Prostate gland (tissue), 2 donors: ENCODE measurements around the gene SH2B3. TPM values are rescaled to one million over a fixed set of nuclear protein-coding genes. Genes with fewer than 3 reads are reported as not detected.

Experiments used
- DNase-seq: peaks from one replicate; pipeline ENCODE4 v3.0.0-alpha.2; 2019; ENCODE audit warnings: low spot score
- H3K27ac ChIP-seq, 2 donors: fragments of 200-600 bp; sonication (generic); 2 replicates each; pipeline ENCODE4 v1.5.1; 2017 to 2019
- H3K27me3 ChIP-seq: fragments of 200-600 bp; sonication (generic); replicated peaks from 2 replicates; pipeline ENCODE4 v1.5.1; 2019; ENCODE audit not compliant: insufficient read depth
- H3K36me3 ChIP-seq, 2 donors: fragments of 200-600 bp; sonication (generic); 1 replicate in 1 of 2; 2 replicates in 1 of 2; pipeline versions ENCODE4 v1.5.1 to v1.8.1; 2017 to 2019
- H3K4me1 ChIP-seq: fragments of 200-600 bp; sonication (generic); replicated peaks from 2 replicates; pipeline ENCODE4 v1.5.1; 2019
- H3K4me3 ChIP-seq, 2 donors: fragments of 200-600 bp; sonication (generic); 2 replicates each; pipeline ENCODE4 v1.5.1; 2017 to 2019
- H3K9me3 ChIP-seq: fragments of 200-600 bp; sonication (generic); 2 replicates; pipeline ENCODE4 v1.5.1; 2017
- POLR2A ChIP-seq: fragments of 450-650 bp; IDR thresholded peaks from one replicate; pipeline ENCODE4 v1.6.1; 2016; ENCODE audit warnings: antibody characterized with exemption, mild to moderate bottlenecking
- POLR2AphosphoS5 ChIP-seq: sonication (generic); formaldehyde crosslinking; IDR thresholded peaks from one replicate; pipeline ENCODE4 v1.6.1; 2017; ENCODE audit warnings: antibody characterized with exemption
- WGBS: methylation state at CpG from one replicate; pipeline ENCODE4 v1.1.5; 2018; 5-methylcytosine and 5-hydroxymethylcytosine counted together
- intact Hi-C: fragments of 100-400 bp; cut with DNase I; formaldehyde crosslinking; loops from one replicate; pipeline ENCODE4 v1.14.2; 2022
- total RNA-seq, 2 donors: library from RNA; depleted of rRNA; stranded (reverse); fragments of >200 nt; gene quantifications; one replicate each; pipeline ENCODE4 v1.1.0, GENCODE V29; 2016
- TF ChIP-seq, protein P1 (sequence below), 4 experiments: fragments of 200-600 bp in 2 of 4; fragments of 450-650 bp in 2 of 4; sonication (generic) in 2 of 4; IDR thresholded peaks; 1 replicate in 3 of 4; 2 replicates in 1 of 4; pipeline ENCODE4 v1.5.1; 2016 to 2019; ENCODE audit warnings: antibody characterized with exemption in 4 of 4, mild to moderate bottlenecking in 2 of 4, moderate library complexity in 2 of 4

The SH2B3 gene
- total RNA-seq, 2 donors from 2014 or later: 13.3 to 34.8 TPM

DNA sequence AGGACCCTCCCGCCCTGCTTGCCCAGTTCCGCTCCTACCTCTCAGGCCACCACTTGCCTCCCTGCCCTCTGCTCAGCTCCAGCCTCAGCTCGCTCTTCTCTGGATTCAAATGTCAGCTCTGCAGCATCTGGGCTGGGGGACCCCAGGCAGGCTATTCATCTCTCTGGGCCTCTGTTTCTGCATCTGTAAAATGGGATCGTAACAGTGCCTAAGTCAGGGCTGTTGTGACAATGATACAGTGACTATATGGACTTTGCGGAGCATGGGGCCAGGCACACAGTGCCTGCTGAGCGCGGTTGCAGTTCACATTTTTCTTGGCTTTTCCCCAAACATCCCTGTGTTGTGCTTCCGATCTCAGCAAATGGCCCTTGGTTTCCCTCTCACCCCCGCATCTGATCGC lies 39.6 kb upstream of the SH2B3 start:
- Histone ChIP-seq H3K27ac (no peak overlapping the region), H3K4me3 (no peak overlapping the region), H3K9me3 (no peaks in the 10 kb centered on the region), H3K27me3 (no peaks in the 10 kb centered on the region), H3K4me1 (no peaks in the 10 kb centered on the region), H3K36me3 (no peaks in the 10 kb centered on the region)
- no peak for DNase-seq
- intact Hi-C loops: no loop called here
- 94% methylated on average over 10 of the region's 10 CpGs for WGBS
- TF ChIP-seq, protein P1, sequence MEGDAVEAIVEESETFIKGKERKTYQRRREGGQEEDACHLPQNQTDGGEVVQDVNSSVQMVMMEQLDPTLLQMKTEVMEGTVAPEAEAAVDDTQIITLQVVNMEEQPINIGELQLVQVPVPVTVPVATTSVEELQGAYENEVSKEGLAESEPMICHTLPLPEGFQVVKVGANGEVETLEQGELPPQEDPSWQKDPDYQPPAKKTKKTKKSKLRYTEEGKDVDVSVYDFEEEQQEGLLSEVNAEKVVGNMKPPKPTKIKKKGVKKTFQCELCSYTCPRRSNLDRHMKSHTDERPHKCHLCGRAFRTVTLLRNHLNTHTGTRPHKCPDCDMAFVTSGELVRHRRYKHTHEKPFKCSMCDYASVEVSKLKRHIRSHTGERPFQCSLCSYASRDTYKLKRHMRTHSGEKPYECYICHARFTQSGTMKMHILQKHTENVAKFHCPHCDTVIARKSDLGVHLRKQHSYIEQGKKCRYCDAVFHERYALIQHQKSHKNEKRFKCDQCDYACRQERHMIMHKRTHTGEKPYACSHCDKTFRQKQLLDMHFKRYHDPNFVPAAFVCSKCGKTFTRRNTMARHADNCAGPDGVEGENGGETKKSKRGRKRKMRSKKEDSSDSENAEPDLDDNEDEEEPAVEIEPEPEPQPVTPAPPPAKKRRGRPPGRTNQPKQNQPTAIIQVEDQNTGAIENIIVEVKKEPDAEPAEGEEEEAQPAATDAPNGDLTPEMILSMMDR (IDR thresholded peaks at IDR 0.05): no peak

DNA sequence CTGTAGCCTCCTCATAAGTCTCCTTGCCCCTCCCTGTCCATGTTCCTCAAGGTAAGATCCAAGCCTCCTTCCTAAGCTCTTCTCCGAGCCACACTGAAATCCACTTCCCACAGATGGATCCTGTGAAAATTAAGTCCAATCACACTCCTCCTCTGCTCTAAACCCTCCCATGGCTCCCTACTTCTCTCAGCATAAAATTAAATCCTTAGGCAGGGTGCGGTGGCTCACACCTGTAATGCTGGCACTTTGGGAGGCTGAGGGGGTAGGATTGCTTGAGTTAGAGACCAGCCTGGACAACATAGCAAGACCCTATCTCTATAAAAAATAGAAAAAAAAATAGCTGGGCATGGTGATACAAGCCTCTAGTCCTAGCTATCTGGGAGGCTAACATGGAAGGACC lies 39.1 kb upstream of the SH2B3 start:
- no peak overlapping the region for H3K27ac ChIP-seq
- no peaks in the 10 kb centered on the region for H3K9me3 ChIP-seq
- WGBS: 94% methylated on average over 2 of the region's 2 CpGs
- intact Hi-C loops: no loop called here
- H3K4me3 ChIP-seq: no peak overlapping the region
- no peak for DNase-seq
- TF ChIP-seq POLR2A: no peak
- TF ChIP-seq, protein P1 (IDR thresholded peaks at IDR 0.05): no peak
- TF ChIP-seq POLR2AphosphoS5: no peak
- H3K36me3 ChIP-seq: no peaks in the 10 kb centered on the region
- no peaks in the 10 kb centered on the region for H3K4me1 ChIP-seq
- H3K27me3 ChIP-seq: no peaks in the 10 kb centered on the region

DNA sequence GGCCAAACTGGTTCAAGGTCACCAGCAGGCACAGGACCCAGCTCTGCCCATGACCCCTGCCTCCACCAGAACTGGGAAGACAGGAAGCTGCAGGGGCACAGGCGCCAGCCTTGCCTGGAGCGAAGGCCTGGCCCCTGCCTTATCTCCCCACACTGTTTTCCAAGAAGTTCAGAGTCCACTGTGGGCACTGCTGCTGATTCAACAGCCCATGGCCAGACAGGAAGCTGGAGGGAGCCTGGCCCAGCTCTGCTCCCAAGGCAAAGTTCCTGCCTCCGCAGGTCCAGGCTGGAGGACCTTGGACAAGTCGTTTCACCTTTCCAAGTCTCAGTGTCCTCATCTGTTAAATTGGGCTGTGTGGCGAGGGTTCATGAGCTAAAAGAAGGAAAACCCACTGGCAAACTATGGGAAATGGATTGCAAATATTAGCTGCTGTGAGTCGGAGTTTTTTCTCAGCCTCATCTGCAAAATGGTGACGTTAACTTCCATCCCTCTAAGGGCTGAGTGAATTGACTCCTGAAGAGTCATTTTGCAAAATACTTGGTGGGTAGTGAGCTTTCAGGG lies 38.0 kb upstream of the SH2B3 start:
- TF ChIP-seq, protein P1 (IDR thresholded peaks at IDR 0.05): no peak
- TF ChIP-seq POLR2AphosphoS5 (no peak), POLR2A (no peak)
- WGBS: 57% methylated on average over 7 of the region's 7 CpGs
- Histone ChIP-seq H3K27ac (no peak overlapping the region), H3K27me3 (no peaks in the 10 kb centered on the region), H3K4me3 (peak overlapping the region; percentile 80 to 94), H3K9me3 (no peaks in the 10 kb centered on the region), H3K36me3 (no peaks in the 10 kb centered on the region), H3K4me1 (no peaks in the 10 kb centered on the region)
- intact Hi-C loops: no loop called here
- DNase-seq: no peak

DNA sequence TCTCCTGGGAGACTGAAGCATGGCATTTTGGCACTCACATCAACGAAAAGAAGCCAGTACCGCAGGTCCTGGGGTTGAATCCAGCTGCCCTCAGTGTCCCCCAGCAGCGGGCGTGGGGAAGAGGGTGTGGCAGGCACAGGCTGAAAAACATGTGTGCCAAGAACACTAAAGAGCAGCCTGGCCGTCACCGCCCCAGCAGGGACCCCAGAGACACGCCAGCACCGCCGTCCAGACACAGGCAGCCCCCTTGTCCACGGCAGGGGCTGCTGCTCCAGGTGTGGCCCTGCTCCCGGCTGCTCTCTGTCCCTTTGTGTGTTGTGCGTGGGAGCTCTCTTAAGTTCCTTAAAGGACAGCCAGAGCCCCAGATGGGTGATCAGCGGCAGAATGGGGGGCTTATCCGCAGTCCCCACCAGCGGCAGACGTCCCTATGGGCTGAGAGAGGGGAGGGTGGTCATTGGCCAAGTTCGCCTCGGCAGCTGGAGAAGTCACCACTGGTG lies 37.4 kb upstream of the SH2B3 start:
- Histone ChIP-seq H3K36me3 (no peaks in the 10 kb centered on the region), H3K9me3 (no peaks in the 10 kb centered on the region), H3K27me3 (no peaks in the 10 kb centered on the region), H3K4me3 (peak overlapping the region; percentile 80 to 94), H3K27ac (peak overlapping the region; percentile 61 to 72), H3K4me1 (no peaks in the 10 kb centered on the region)
- intact Hi-C loops: no loop called here
- no peak for DNase-seq
- TF ChIP-seq, protein P1 (IDR thresholded peaks at IDR 0.05): no peak
- TF ChIP-seq POLR2AphosphoS5 (no peak), POLR2A (no peak)
- WGBS: under 1% methylated on average over 17 of the region's 18 CpGs

DNA sequence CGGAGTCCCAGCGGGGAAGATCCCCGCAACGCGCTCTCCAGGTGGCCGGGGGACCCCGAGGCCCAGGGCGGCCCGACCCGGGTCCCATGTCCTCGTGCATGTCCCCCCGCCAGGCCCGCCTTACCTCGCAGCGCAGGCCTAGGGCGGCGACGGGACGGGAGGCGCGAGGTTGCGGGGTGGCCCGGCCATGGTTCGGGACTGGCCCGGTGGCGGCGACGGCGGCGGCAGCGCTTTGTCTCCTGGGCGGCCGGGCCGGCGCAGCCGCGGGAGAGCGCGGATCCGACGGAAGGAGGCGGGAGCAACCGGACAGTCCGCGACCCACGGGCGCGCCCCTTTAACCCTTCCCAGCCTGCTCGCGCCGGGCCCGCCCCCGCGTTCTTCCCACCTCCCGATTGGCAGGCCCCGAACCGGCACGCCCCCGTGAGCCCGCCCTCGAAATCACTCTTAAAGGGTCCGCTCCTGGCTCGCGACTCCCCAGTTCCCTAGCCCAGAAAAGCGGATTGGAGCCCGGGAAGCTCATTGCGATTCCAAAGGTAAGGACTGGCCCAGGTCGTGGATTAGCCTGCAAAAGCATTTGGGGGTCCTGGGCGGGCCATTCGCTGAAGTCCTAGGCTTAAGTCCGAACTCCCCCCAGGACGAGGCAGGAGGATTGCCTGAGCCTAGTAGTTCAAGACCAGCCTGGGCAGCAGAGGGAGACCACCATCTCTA lies 36.8 kb upstream of the SH2B3 start, which contains the start of gene PHETA1:
TSS of gene PHETA1 (minus strand) at position 308 of the 708 bp plus-strand sequence. CDS start 5,668 bp downstream, outside the sequence.
- Histone ChIP-seq H3K4me3 (peak within 1 kb of the TSS; percentile 80 to 94), H3K27ac (peak within 1 kb of the TSS; percentile 61 to 72), H3K36me3 (no peaks in the 10 kb centered on the region), H3K27me3 (no peaks in the 10 kb centered on the region), H3K4me1 (no peaks in the 10 kb centered on the region), H3K9me3 (no peaks in the 10 kb centered on the region)
- DNase-seq: peak; percentile 90
- TF ChIP-seq, protein P1 (IDR thresholded peaks at IDR 0.05): peak in 2 of 4 experiments; percentile 22 to 28
- TF ChIP-seq POLR2A (peak; percentile 61), POLR2AphosphoS5 (peak; percentile 87)
- WGBS: 1% methylated on average over 39 of the region's 72 CpGs
- intact Hi-C loops: no loop called here
